Esophagus (tissue), 2 donors: ENCODE measurements around the gene OR52M1. TPM values are rescaled to one million over a fixed set of nuclear protein-coding genes. Genes with fewer than 3 reads are reported as not detected.

Source experiments
- H3K27ac ChIP-seq, 2 donors: one replicate each; pipeline ENCODE4 v1.5.1; 2013; ENCODE audit warnings: low read depth in 2 of 2, mild to moderate bottlenecking in 2 of 2, inconsistent platforms in 1 of 2, low read length in 1 of 2, moderate library complexity in 1 of 2
- H3K27me3 ChIP-seq, 2 donors: one replicate each; pipeline ENCODE4 v1.6.1; 2013; ENCODE audit warnings: low read length in 2 of 2, control low read depth in 1 of 2, mild to moderate bottlenecking in 1 of 2; ENCODE audit not compliant: insufficient read depth in 2 of 2, control insufficient read depth in 1 of 2
- H3K36me3 ChIP-seq, 2 donors: one replicate each; pipeline ENCODE4 v1.6.1; 2013; ENCODE audit warnings: low read length in 1 of 2; ENCODE audit not compliant: control insufficient read depth in 2 of 2, insufficient read depth in 2 of 2
- H3K4me1 ChIP-seq, 2 donors: one replicate each; pipeline ENCODE4 v1.6.1; 2013; ENCODE audit warnings: low read length in 1 of 2; ENCODE audit not compliant: control insufficient read depth in 2 of 2, insufficient read depth in 2 of 2
- H3K4me3 ChIP-seq, 2 donors: one replicate each; pipeline ENCODE4 v1.5.1; 2013; ENCODE audit warnings: low read length in 2 of 2, mild to moderate bottlenecking in 2 of 2, low read depth in 1 of 2, moderate library complexity in 1 of 2
- H3K9me3 ChIP-seq, 2 donors: one replicate each; pipeline ENCODE4 v1.6.1; 2013; ENCODE audit warnings: mild to moderate bottlenecking in 2 of 2, low read depth in 1 of 2, low read length in 1 of 2, moderate library complexity in 1 of 2; ENCODE audit not compliant: control insufficient read depth in 2 of 2, insufficient read depth in 1 of 2
- WGBS, 2 donors: extraction: QIAGEN DNeasy Blood & Tissue Kit; methylation state at CpG; one replicate each; pipeline ENCODE4 v1.1.7; 2013; 5-methylcytosine and 5-hydroxymethylcytosine counted together
- polyA plus RNA-seq, 2 donors: library from polyadenylated mRNA; stranded (reverse); fragments of 200-250 nt; gene quantifications; one replicate each; pipeline ENCODE4 v1.2.3, GENCODE V29; 2013
- donor health status: healthy with polysubstance abuse.
- donor health status: Bipolar disorder and iron deficiency.

OR52M1 gene
- not detected for polyA plus RNA-seq

GRCh38 chr11:4544891-4545290 lies at the start of gene OR52M1:
Gene OR52M1 (plus strand): TSS chr11:4545191. CDS start chr11:4545191, 0 bp downstream.
- 85 to 87% methylated on average over 5 of the region's 5 CpGs for WGBS, 2 donors
- H3K27ac ChIP-seq, result no peak within 1 kb of the TSS
- no peaks in the 10 kb centered on the region for H3K9me3 ChIP-seq
- H3K4me1 ChIP-seq, result no peaks in the 10 kb centered on the region
- H3K36me3 ChIP-seq, result no peaks in the 10 kb centered on the region
- H3K4me3 ChIP-seq, result no peak within 1 kb of the TSS
- H3K27me3 ChIP-seq, result no peaks in the 10 kb centered on the region

GRCh38 chr11:4495487-4495886 lies 49.5 kb upstream of the OR52M1 start:
- H3K9me3 ChIP-seq, result no peaks in the 10 kb centered on the region
- peaks cover 0 to 3% of the 10 kb centered on the region in 2 donors for H3K4me1 ChIP-seq
- H3K27ac ChIP-seq, result no peak overlapping the region
- H3K4me3 ChIP-seq, result no peak overlapping the region
- 43 to 45% methylated on average over 7 of the region's 7 CpGs for WGBS, 2 donors
- no peaks in the 10 kb centered on the region for H3K36me3 ChIP-seq
- peaks cover 0 to 2% of the 10 kb centered on the region in 2 donors for H3K27me3 ChIP-seq

GRCh38 chr11:4495986-4496385 lies 49.0 kb upstream of the OR52M1 start:
- 43 to 44% methylated on average over 6 of the region's 6 CpGs for WGBS, 2 donors
- peaks cover 0 to 2% of the 10 kb centered on the region in 2 donors for H3K27me3 ChIP-seq
- no peaks in the 10 kb centered on the region for H3K36me3 ChIP-seq
- H3K4me3 ChIP-seq, result no peak overlapping the region
- no peak overlapping the region for H3K27ac ChIP-seq
- no peaks in the 10 kb centered on the region for H3K9me3 ChIP-seq
- peaks cover 0 to 3% of the 10 kb centered on the region in 2 donors for H3K4me1 ChIP-seq

GRCh38 chr11:4496557-4497248 lies 48.3 kb upstream of the OR52M1 start:
- Histone ChIP-seq H3K4me1 (peaks cover 0 to 3% of the 10 kb centered on the region in 2 donors), H3K9me3 (no peaks in the 10 kb centered on the region), H3K4me3 (no peak overlapping the region), H3K36me3 (no peaks in the 10 kb centered on the region), H3K27ac (no peak overlapping the region), H3K27me3 (no peaks in the 10 kb centered on the region)
- 34 to 42% methylated on average over 15 of the region's 15 CpGs for WGBS, 2 donors

- H3K27me3 ChIP-seq, result no peaks in the 10 kb centered on the region
- H3K27ac ChIP-seq, result no peak overlapping the region
- WGBS, 2 donors, result 34 to 56% methylated on average over 2 of the region's 2 CpGs
- no peaks in the 10 kb centered on the region for H3K9me3 ChIP-seq
- peaks cover 0 to 4% of the 10 kb centered on the region in 2 donors for H3K4me1 ChIP-seq
- H3K36me3 ChIP-seq, result no peaks in the 10 kb centered on the region
- no peak overlapping the region for H3K4me3 ChIP-seq
These were observed 36.1 kb upstream of the OR52M1 start for GRCh38 chr11:4508886-4509285.

- peaks cover 0 to 4% of the 10 kb centered on the region in 2 donors for H3K4me1 ChIP-seq
- H3K27me3 ChIP-seq, result no peaks in the 10 kb centered on the region
- H3K4me3 ChIP-seq, result no peak overlapping the region
- 40 to 43% methylated on average over 5 of the region's 5 CpGs for WGBS, 2 donors
- H3K36me3 ChIP-seq, result no peaks in the 10 kb centered on the region
- H3K27ac ChIP-seq, result no peak overlapping the region
- no peaks in the 10 kb centered on the region for H3K9me3 ChIP-seq
These were observed 33.4 kb upstream of the OR52M1 start for GRCh38 chr11:4511282-4512245.

GRCh38 chr11:4514196-4514595 lies 30.8 kb upstream of the OR52M1 start:
- Histone ChIP-seq H3K9me3 (no peaks in the 10 kb centered on the region), H3K36me3 (no peaks in the 10 kb centered on the region), H3K27me3 (no peaks in the 10 kb centered on the region), H3K4me1 (peaks cover 0 to 4% of the 10 kb centered on the region in 2 donors), H3K27ac (no peak overlapping the region), H3K4me3 (no peak overlapping the region)
- WGBS, 2 donors, result 68 to 87% methylated on average over 1 of the region's 1 CpG

GRCh38 chr11:4522339-4522738 lies 22.7 kb upstream of the OR52M1 start:
- Histone ChIP-seq H3K4me1 (peaks cover 0 to 3% of the 10 kb centered on the region in 2 donors), H3K36me3 (no peaks in the 10 kb centered on the region), H3K27me3 (peaks cover 0 to 3% of the 10 kb centered on the region in 2 donors), H3K4me3 (no peak overlapping the region), H3K27ac (no peak overlapping the region), H3K9me3 (no peaks in the 10 kb centered on the region)
- 53 to 62% methylated on average over 2 of the region's 2 CpGs for WGBS, 2 donors

- Histone ChIP-seq H3K27ac (no peak overlapping the region), H3K4me1 (peaks cover 0 to 3% of the 10 kb centered on the region in 2 donors), H3K9me3 (no peaks in the 10 kb centered on the region), H3K27me3 (peaks cover 0 to 3% of the 10 kb centered on the region in 2 donors), H3K4me3 (no peak overlapping the region), H3K36me3 (no peaks in the 10 kb centered on the region)
- 85 to 90% methylated on average over 6 of the region's 6 CpGs for WGBS, 2 donors
These were observed 22.2 kb upstream of the OR52M1 start for GRCh38 chr11:4522752-4523151.
